Stomach (tissue), 19 donors: ENCODE data around the gene TLE2. TPM values are rescaled to one million over a fixed set of nuclear protein-coding genes. Genes with fewer than 3 reads are reported as not detected.

Source experiments
- DNase-seq, 2 donors: peaks; one replicate each; pipeline versions ENCODE4 v3.0.0 to v3.0.0-alpha.2; 2013 to 2019
- H3K27ac ChIP-seq, 5 donors: fragments of 200-600 bp in 4 of 5; sonication (generic) in 4 of 5; one replicate each; pipeline ENCODE4 v1.5.1; 2013 to 2019; ENCODE audit warnings: mild to moderate bottlenecking in 1 of 5, moderate library complexity in 1 of 5
- H3K27me3 ChIP-seq, 3 donors: fragments of 200-600 bp; sonication (generic); one replicate each; pipeline ENCODE4 v1.5.1; 2017 to 2019; ENCODE audit warnings: mixed run types in 1 of 3
- H3K36me3 ChIP-seq, 4 donors: fragments of 200-600 bp; sonication (generic); 1 replicate in 3 of 4; 2 replicates in 1 of 4; pipeline ENCODE4 v1.5.1; 2016 to 2019
- H3K4me1 ChIP-seq, 4 donors: fragments of 200-600 bp; sonication (generic); one replicate each; pipeline ENCODE4 v1.5.1; 2016 to 2019
- H3K4me3 ChIP-seq, 4 donors: fragments of 200-600 bp; sonication (generic) in 3 of 4; one replicate each; pipeline ENCODE4 v1.5.1; 2016 to 2019; ENCODE audit warnings: mild to moderate bottlenecking in 1 of 4
- H3K9me3 ChIP-seq, 4 donors: fragments of 200-600 bp; sonication (generic); one replicate each; pipeline ENCODE4 v1.5.1; 2016 to 2019
- CTCF ChIP-seq, 7 experiments: fragments of 450-650 bp in 4 of 7; fragments of 200-600 bp in 3 of 7; sonication (generic) in 3 of 7; IDR thresholded peaks; one replicate each; pipeline ENCODE4 v1.5.1; 2016 to 2019; ENCODE audit warnings: antibody characterized with exemption in 7 of 7, control low read depth in 2 of 7, mild to moderate bottlenecking in 1 of 7
- EP300 ChIP-seq: sonication (generic); formaldehyde crosslinking; IDR thresholded peaks from one replicate; pipeline ENCODE4 v1.6.1; 2017; ENCODE audit warnings: antibody characterized with exemption
- POLR2A ChIP-seq, 4 donors: fragments of 450-650 bp; IDR thresholded peaks; one replicate each; pipeline ENCODE4 v1.6.1; 2016; ENCODE audit warnings: antibody characterized with exemption in 4 of 4, control low read depth in 2 of 4, mild to moderate bottlenecking in 1 of 4, moderate library complexity in 1 of 4
- POLR2AphosphoS5 ChIP-seq, 3 donors: sonication (generic); formaldehyde crosslinking; IDR thresholded peaks; one replicate each; pipeline ENCODE4 v1.6.1; 2016; ENCODE audit warnings: antibody characterized with exemption in 3 of 3
- WGBS, 5 donors: extraction: QIAGEN DNeasy Blood & Tissue Kit in 3 of 5; methylation state at CpG; one replicate each; pipeline versions ENCODE4 v1.1.5 to v1.1.7; 2013 to 2018; 5-methylcytosine and 5-hydroxymethylcytosine counted together
- intact Hi-C: fragments of 100-400 bp; cut with DNase I; formaldehyde crosslinking; loops from one replicate; pipeline ENCODE4 v1.15.1; 2023; ENCODE audit warnings: low total_unique reads
- long read RNA-seq, 10 donors: transcript quantifications; one replicate each; lab custom pipeline, GENCODE V29; 2026
- polyA plus RNA-seq, 3 donors: library from polyadenylated mRNA; stranded (reverse); fragments of 200-250 nt; gene quantifications; one replicate each; pipeline ENCODE4 v1.2.3, GENCODE V29; 2013
- total RNA-seq, 5 donors: library from RNA; depleted of rRNA; stranded (reverse); fragments of >200 nt; gene quantifications; one replicate each; pipeline versions ENCODE4 v1.1.0 to v1.2.3, GENCODE V29; 2014 to 2016
- donor health status: healthy with polysubstance abuse.
- donor health status: Bipolar disorder and iron deficiency.
- donor health status: healthy.

The TLE2 gene
- total RNA-seq (10 to 100 TPM; 13.8 to 92.9 (median 47.2) TPM), polyA plus RNA-seq (10 to 100 TPM; 21.4 to 24.1 (median 21.8) TPM)
- long read RNA-seq, donor 1 = 0 reads
- long read RNA-seq, donor 2, partial matches to known transcripts = 12 of 12 reads
- long read RNA-seq, donor 2, other reads (novel, unspliced or antisense) = 0 of 12 reads
- long read RNA-seq, donor 3, partial matches to known transcripts = 0 of 1 reads
- long read RNA-seq, donor 3, other reads (novel, unspliced or antisense) = 0 of 1 reads
- long read RNA-seq, donor 4 = 0 reads
- long read RNA-seq, donor 5, partial matches to known transcripts = 0 of 2 reads
- long read RNA-seq, donor 5, other reads (novel, unspliced or antisense) = 0 of 2 reads
- long read RNA-seq, donor 6, partial matches to known transcripts = 15 of 16 reads
- long read RNA-seq, donor 6, other reads (novel, unspliced or antisense) = 0 of 16 reads
- long read RNA-seq, donor 7 = 0 reads
- long read RNA-seq, donor 8, partial matches to known transcripts = 0 of 1 reads
- long read RNA-seq, donor 8, other reads (novel, unspliced or antisense) = 0 of 1 reads
- long read RNA-seq, donor 9, partial matches to known transcripts = 0 of 1 reads
- long read RNA-seq, donor 9, other reads (novel, unspliced or antisense) = 0 of 1 reads
- long read RNA-seq, donor 10, partial matches to known transcripts = 5 of 5 reads
- long read RNA-seq, donor 10, other reads (novel, unspliced or antisense) = 0 of 5 reads

- peak within 1 kb of the TSS; percentile 62 to 73 (median 68) for H3K4me3 ChIP-seq
- intact Hi-C loops = no loop called here
- no peaks in the 10 kb centered on the region for H3K9me3 ChIP-seq
- H3K27ac ChIP-seq = peak within 1 kb of the TSS; percentile 23 to 80 (median 65)
- 3 to 14% (median 4%) methylated on average over 13 to 66 of the region's 85 CpGs for WGBS, 5 donors
- peaks cover 0 to 14% (median 0%) of the 10 kb centered on the region in 4 donors for H3K36me3 ChIP-seq
- no peak for TF ChIP-seq POLR2A (IDR thresholded peaks at IDR 0.05)
- no peak for TF ChIP-seq POLR2AphosphoS5 (IDR thresholded peaks at IDR 0.05)
- no peak for TF ChIP-seq CTCF (IDR thresholded peaks at IDR 0.05)
- TF ChIP-seq EP300 = no peak
- peak; percentile 39 to 64 for DNase-seq
- H3K4me1 ChIP-seq = peaks cover 17 to 34% (median 29%) of the 10 kb centered on the region in 4 donors
- H3K27me3 ChIP-seq = peaks cover 0 to 49% (median 8%) of the 10 kb centered on the region in 3 donors
Measured at GRCh38 chr19:3029065-3029923, at the start of gene TLE2. Gene TLE2, minus strand, starts transcription at chr19:3029280. Its CDS starts 376 bp downstream, at chr19:3028904.

- H3K4me1 ChIP-seq = peaks cover 13 to 32% (median 21%) of the 10 kb centered on the region in 4 donors
- DNase-seq = peak; percentile 74 to 85
- 5 to 19% (median 8%) methylated on average over 24 to 41 of the region's 41 CpGs for WGBS, 5 donors
- intact Hi-C loops = no loop called here
- TF ChIP-seq CTCF (IDR thresholded peaks at IDR 0.05) = peak in 6 of 7 experiments; percentile 14 to 99 (median 94)
- no peak for TF ChIP-seq POLR2A (IDR thresholded peaks at IDR 0.05)
- H3K27ac ChIP-seq = no peak overlapping the region
- H3K4me3 ChIP-seq = peak overlapping the region in 1 of 4 donors; percentile 18
- no peaks in the 10 kb centered on the region for H3K36me3 ChIP-seq
- no peaks in the 10 kb centered on the region for H3K27me3 ChIP-seq
- no peaks in the 10 kb centered on the region for H3K9me3 ChIP-seq
Measured at GRCh38 chr19:3075605-3076431, 46.7 kb upstream of the TLE2 start.

- Histone ChIP-seq H3K9me3 (no peaks in the 10 kb centered on the region), H3K27ac (peak overlapping the region in 1 of 5 donors; percentile 32), H3K36me3 (no peaks in the 10 kb centered on the region), H3K4me3 (no peak overlapping the region), H3K4me1 (peaks cover 6 to 22% (median 14%) of the 10 kb centered on the region in 4 donors), H3K27me3 (no peaks in the 10 kb centered on the region)
- intact Hi-C loops = no loop called here
- no peak for TF ChIP-seq POLR2A (IDR thresholded peaks at IDR 0.05)
- no peak for TF ChIP-seq CTCF (IDR thresholded peaks at IDR 0.05)
- no peak for TF ChIP-seq EP300
- no peak for TF ChIP-seq POLR2AphosphoS5 (IDR thresholded peaks at IDR 0.05)
- DNase-seq = peak in 1 of 2 donors; percentile 56
- WGBS, 5 donors = 49 to 57% (median 55%) methylated on average over 8 of the region's 8 CpGs
Measured at GRCh38 chr19:3073931-3074595, 45.0 kb upstream of the TLE2 start.
